ENCODE measurements around the gene RETREG1.
"Not testable (repeated sequence)": the region's sequence is repeated elsewhere in the genome, so short reads cannot be mapped to it uniquely, and the experiment has no call there.

The RETREG1 gene

GRCh38 chr5:16617274-16617968 lies 624 bp upstream of the RETREG1 start:
- peak; percentile 28 for DNase-seq (ENCODE audit: low read depth)

- no peak for DNase-seq (ENCODE audit: low read depth)
Measured at GRCh38 chr5:16615741-16616535, 859 bp downstream of the RETREG1 start.

DNA sequence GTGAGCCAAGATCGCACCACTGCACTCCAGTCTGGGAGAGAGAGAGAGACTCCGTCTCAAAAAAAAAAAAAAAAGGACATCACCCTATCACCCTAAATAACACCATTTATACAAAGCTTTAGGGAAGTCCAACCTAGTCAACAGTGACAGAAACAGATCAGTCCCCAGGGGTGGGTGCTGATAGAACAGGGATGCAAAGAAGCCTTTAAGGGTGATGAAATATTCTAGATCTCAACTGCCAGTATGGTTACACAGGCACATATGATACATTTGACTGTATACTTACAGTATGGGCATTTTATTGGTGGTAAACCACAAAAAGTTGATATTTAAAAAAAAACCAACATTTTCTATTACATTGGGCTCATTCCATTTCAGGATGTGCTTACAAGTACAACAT lies 4.8 kb downstream of the RETREG1 start:
- no peak for DNase-seq (ENCODE audit: low read depth)

DNA sequence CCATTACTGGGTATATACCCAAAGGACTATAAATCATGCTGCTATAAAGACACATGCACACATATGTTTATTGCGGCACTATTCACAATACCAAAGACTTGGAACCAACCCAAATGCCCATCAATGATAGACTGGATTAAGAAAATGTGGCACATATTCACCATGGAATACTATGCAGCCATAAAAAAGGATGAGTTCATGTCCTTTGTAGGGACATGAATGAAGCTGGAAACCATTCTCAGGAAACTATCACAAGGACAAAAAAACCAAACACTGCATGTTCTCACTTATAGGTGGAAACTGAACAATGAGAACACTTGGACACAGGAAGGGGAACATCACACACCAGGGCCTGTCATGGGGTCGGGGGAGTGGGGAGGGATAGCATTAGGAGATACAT lies 5.9 kb downstream of the RETREG1 start:
- not testable (repeated sequence) for DNase-seq (ENCODE audit: low read depth)

DNA sequence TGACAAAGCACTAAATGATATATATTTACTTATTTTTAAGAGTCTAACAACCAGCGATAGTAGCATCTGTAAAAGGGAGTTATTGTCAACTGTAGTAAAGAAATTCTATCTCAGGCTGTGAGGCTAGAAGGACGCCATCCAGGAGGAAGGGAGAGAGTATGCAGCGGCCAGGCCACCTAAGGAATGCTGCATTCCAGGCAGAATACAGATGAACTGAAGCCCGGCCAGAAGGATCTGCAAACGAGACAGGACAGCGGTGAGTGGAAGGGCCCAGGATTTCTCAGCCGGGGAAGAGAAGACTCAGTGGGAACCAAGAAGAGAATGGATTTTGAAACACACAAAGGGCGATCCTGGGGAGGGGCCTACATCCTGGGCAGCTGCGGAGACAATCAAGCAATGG lies 7.4 kb downstream of the RETREG1 start:
- no peak for DNase-seq (ENCODE audit: low read depth)

- no peak for DNase-seq (ENCODE audit: low read depth)
Measured at GRCh38 chr5:16606628-16607027, 10.2 kb downstream of the RETREG1 start.

- DNase-seq (ENCODE audit: low read depth), result no peak
Measured at GRCh38 chr5:16603701-16604100, 13.1 kb downstream of the RETREG1 start.

DNA sequence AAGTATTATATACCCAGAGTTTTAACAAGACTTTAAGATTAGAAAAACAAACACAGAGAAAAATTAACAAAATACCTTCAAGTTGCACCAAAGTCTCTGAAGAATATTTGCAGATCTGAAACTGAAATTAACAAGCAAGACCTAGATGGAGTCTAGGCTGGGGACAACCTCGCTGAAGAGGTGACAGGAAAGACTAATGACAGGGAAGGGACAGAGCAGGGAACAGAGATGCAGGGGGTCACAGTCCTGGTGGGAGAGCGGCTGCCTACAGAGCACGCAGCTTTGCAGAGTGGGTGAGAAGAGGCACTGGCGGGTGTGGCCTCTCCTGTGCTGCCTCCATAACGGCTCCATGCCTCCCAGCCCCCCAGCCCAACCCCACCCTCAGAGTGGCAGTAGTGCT lies 13.5 kb downstream of the RETREG1 start:
- DNase-seq (ENCODE audit: low read depth), result no peak

- DNase-seq (ENCODE audit: low read depth), result no peak
Measured at GRCh38 chr5:16602182-16602581, 14.6 kb downstream of the RETREG1 start.

- no peak for DNase-seq (ENCODE audit: low read depth)
Measured at GRCh38 chr5:16600946-16601345, 15.9 kb downstream of the RETREG1 start.

DNA sequence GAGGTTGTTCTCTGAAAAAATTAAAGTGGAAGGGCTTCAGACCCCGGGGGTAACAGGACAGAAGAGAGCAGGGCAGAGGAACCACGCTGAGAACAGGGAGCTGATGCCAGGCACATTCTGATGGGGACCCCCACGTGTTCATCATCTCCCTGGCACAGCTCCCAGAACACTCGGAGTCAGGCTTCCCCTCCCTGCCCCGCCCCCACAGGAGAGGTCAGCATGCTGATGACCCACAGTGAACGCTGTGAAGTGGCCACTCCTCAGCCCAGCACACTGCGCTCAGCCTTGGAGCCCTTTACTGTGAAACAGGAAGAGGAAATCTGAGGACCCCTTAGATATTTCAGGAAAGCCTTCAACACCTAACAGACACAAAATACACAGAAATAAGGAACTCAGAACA lies 16.4 kb downstream of the RETREG1 start:
- no peak for DNase-seq (ENCODE audit: low read depth)

- DNase-seq (ENCODE audit: low read depth), result no peak
Measured at GRCh38 chr5:16597946-16598694, 18.7 kb downstream of the RETREG1 start.

DNA sequence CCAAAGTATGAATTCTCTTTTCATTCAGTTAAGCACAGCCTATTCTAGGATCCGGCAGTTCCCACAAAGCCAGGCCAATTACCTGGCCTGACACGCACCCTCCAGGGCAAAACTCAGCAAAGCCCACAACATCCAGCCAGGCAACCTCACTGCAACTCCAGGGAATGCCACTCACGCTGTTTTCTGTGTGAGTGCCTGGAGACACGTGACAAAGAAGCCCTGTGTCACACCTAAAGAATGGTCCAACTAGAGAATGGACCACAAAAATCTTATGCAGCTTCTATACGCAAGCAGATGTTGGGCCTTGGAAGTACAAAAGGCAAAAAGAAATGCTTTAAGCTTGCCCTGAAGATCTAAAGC lies 20.2 kb downstream of the RETREG1 start:
- DNase-seq (ENCODE audit: low read depth), result no peak

GRCh38 chr5:16595881-16596580 lies 20.8 kb downstream of the RETREG1 start:
- DNase-seq (ENCODE audit: low read depth), result no peak

GRCh38 chr5:16593628-16594027 lies 23.2 kb downstream of the RETREG1 start:
- no peak for DNase-seq (ENCODE audit: low read depth)

DNA sequence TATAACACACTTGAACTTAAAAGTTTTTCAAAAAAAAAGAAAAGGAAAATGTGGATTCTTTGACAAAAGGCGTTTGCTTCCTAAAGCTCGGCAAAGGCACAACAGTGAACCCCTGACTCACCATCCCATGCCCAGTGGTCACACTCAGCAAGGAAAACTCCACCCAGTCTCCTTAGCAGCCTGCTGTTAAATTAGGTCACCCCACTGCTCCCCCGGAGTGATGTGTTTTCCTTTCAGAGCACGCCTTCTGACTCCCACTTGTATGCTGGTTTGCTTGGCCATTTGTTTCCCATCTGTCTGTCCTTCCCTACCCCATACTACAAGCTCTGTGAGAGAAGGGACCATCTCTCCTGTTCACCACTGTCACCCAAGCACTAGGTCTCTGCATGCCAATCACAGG lies 23.8 kb downstream of the RETREG1 start:
- no peak for DNase-seq (ENCODE audit: low read depth)

DNA sequence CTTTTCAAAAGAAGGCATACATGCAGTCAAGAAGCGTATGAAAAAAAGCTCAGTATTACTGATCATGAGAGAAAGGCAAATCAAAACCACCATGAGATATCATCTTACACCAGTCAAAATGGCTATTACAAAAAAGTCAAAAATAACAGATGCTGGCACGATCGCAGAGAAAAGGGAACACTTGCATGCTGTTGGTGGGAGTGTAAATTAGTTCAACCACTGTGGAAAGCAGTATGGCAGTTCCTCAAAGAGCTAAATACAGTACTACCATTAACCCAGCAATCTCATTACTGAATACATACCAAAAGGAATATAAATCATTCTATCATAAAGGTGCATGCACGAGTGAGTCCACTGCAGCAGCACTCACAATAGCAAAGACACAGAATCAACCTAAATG lies 24.5 kb downstream of the RETREG1 start:
- DNase-seq (ENCODE audit: low read depth), result no peak

GRCh38 chr5:16590685-16591084 lies 26.1 kb downstream of the RETREG1 start:
- DNase-seq (ENCODE audit: low read depth), result no peak

DNA sequence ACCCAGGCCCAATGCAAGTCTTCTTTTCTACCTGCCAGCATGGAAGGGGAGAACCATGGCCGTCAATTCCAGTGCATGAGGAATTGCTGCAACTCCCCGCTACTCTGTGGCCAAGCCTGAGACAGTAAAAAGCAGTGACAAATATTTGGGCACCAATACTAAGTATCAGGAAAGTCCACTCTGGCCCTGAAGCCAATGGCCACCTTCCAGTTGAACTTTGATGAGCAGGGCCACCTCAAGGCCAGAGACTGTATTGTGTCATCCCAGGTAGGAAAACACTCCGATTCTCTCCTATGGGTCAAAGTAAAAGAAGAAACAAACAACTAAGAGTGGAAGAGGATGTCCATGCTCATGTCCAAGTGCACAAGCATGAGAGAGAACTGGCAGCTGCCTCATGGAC lies 27.1 kb downstream of the RETREG1 start:
- no peak for DNase-seq (ENCODE audit: low read depth)

DNA sequence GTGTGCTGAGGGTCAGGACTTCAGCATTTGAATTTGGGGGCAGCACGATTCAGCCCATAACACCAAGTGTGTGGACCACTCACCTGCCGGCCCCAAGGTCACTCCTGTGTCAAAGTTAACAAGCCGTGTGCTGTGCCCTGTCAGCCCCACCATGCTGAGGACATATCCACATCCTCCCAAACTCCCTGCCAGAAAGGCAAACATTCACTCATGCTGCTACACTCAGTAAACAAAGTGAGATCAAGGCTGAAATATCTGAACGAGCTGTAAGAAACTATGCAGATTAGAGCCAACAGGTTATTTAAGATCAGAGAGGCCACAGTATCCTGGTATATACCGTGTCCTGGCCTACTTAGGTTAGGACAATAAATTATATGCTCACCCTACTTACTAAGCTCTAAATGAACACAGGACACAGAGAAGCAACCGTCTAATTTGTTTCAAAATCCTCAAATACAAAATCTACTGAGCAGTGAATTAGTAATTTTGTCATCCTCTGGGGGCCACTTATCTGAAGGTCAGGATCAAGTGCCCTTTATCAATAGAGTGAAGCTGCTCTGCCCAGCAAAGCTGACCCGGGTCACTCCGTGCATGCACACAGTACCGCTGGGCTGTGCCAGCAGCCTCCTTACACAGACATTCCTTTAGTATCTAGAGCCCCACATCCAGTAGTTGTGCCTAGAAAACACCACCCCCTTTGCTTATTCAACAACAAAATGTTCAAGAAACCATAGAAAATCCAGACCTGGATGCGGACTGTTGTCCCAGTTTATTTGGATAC lies 28.2 kb downstream of the RETREG1 start:
- DNase-seq (ENCODE audit: low read depth), result no peak

DNA sequence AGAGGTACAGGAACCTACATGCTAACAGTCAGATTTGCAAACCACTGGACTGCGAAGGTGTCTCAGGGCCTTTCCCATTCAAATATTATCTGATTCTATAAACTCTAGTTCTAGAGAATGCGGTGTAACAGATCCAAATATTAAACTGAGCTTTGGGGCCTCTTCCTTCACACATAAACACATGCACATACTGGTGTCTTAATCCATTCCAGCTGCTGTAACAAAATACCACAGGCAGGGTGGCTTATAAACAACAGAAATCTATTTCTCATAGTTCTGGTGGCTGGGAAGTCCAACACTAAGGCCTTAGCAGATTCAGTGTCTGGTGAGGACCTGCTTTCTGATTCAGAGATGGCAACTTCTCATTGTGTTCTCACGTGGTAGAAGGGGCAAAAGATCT lies 30.2 kb downstream of the RETREG1 start:
- no peak for DNase-seq (ENCODE audit: low read depth)
